ENCODE measurements around the gene SETD3.

GRCh38 chr14:99523704-99524055 is 43.0 kb upstream of the SETD3 start:
- no peak for TF ChIP-seq CTCF (conservative IDR thresholded peaks at IDR 0.05)
- no peak for TF ChIP-seq ZFX (IDR thresholded peaks at IDR 0.05)
